ENCODE data around the gene MTNR1A.
"Not testable (repeated sequence)": the region's sequence is repeated elsewhere in the genome, so short reads cannot be mapped to it uniquely, and the experiment has no call there.

Gene MTNR1A

DNA sequence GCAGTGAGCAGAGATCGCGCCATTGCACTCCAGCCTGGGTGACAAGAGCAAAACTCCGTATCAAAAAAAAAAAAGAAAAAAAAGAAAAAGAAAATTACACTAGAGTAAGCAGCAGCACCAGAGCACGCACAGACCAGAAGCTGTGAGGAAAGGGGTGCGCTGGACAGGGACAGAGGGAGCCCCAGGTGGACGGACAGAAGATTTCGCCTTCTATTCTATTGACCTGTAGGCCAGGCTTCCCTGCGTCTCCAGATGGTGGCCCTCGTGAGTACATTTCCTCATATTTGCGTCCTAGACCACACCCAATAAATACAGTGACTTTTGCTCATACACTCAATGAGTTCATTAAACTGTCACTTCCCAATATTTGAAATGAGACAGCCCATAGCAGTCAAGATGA is 19.1 kb downstream of the MTNR1A start:
- no peak for TF ChIP-seq CTCF (IDR thresholded peaks at IDR 0.05; ENCODE audit: control insufficient read depth, extremely low read depth, insufficient read depth)
- H3K4me3 ChIP-seq (ENCODE audit: low read depth, low read length) = no peak overlapping the region
- DNase-seq (ENCODE audit: low read depth) = no peak

- no peak for TF ChIP-seq CTCF (IDR thresholded peaks at IDR 0.05; ENCODE audit: control insufficient read depth, extremely low read depth, insufficient read depth)
- no peak overlapping the region for H3K4me3 ChIP-seq (ENCODE audit: low read depth, low read length)
- no peak for DNase-seq (ENCODE audit: low read depth)
Observed at GRCh38 chr4:186534056-186534455, 21.3 kb downstream of the MTNR1A start.

DNA sequence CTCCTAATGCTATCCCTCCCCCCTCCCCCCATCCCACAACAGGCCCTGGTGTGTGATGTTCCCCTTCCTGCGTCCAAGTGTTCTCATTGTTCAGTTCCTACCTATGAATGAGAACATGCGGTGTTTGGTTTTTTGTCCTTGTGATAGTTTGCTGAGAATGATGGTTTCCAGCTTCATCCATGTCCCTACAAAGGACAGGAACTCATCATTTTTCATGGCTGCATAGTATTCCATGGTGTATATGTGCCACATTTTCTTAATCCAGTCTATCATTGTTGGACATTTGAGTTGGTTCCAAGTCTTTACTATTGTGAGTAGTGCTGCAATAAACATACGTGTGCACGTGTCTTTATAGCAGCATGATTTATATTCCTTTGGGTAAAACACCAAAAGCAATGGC is 31.4 kb downstream of the MTNR1A start:
- not testable (repeated sequence) for H3K4me3 ChIP-seq (ENCODE audit: low read depth, low read length)

GRCh38 chr4:186516287-186516686 is 39.1 kb downstream of the MTNR1A start:
- no peak overlapping the region for H3K4me3 ChIP-seq (ENCODE audit: low read depth, low read length)
- DNase-seq (ENCODE audit: low read depth) = no peak
- no peak for TF ChIP-seq CTCF (IDR thresholded peaks at IDR 0.05; ENCODE audit: control insufficient read depth, extremely low read depth, insufficient read depth)

More for the DNA sequence above, 31.4 kb downstream of the MTNR1A start:
- DNase-seq (ENCODE audit: low read depth) = not testable (repeated sequence)

DNA sequence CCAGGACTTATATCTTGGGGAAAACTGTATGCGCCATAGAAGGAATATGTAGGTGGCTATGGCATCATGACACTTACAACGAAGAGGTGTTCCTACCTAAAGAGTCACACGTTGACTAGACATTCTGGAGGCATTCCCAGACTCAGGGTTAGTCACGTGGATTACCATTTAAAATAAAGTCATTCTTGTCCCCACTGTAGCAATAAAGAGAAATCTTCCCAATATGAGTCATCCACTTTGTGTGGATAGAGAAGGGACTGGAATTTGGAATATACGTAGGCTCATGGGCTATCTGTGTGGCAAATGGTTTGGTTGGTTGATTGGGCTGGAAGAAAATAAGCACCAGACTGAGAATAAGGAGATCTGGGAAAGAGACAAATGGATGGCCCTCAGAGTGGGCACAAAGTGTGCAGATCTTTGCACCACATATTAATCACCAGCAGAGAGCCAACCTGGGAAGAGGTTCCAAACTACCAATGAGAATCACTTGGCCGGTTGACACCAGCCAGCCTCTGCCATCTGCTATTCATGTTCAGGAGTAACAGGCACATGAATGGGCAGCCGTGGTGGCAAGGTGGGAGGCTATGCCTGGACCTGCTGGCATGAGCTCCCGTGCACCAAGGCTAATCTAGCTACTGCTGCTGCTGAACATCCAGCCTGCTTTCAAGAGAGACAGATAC is 41.0 kb downstream of the MTNR1A start:
- no peak for TF ChIP-seq CTCF (IDR thresholded peaks at IDR 0.05; ENCODE audit: control insufficient read depth, extremely low read depth, insufficient read depth)
- DNase-seq (ENCODE audit: low read depth) = no peak
- no peak overlapping the region for H3K4me3 ChIP-seq (ENCODE audit: low read depth, low read length)

DNA sequence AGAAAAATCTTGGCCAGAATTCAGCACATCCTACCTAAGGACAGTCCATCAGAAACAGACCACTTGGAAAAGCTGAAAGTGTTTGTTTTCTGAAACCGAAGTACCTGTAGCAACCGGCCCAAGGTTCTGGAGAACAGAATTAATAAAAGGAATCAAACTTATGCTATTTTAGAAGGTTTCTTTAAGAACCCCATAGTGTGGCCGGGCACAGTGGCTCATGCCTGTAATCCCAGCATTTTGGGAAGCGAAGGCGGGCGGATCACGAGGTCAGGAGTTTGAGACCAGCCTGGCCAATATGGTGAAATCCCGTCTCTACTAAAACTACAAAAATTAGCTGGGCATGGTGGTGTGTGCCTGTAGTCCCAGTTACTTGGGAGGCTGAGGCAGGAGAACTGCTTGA is 50.6 kb downstream of the MTNR1A start:
- H3K4me3 ChIP-seq (ENCODE audit: low read depth, low read length); DNase-seq (ENCODE audit: low read depth): not testable (repeated sequence)

DNA sequence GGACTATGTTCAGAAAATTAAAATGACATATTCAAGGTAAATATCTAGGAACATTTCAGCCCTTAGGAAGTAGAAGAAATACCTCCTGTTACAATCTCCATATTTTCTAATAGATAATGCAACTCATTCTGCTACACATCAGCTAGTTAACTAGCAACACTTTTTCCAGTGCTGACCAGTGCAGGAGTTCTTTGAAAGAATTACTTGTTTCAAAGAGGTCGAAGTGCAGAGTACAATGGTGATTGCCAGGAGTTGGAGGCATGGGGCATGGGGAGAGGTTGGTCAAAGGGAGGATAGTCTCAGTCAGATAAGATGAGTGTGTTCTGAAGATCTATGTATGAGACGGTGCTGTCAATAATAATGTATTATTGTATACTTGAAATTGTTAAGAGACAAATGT is 53.1 kb downstream of the MTNR1A start:
- DNase-seq (ENCODE audit: low read depth) = no peak
- H3K4me3 ChIP-seq (ENCODE audit: low read depth, low read length) = no peak overlapping the region
- TF ChIP-seq CTCF (IDR thresholded peaks at IDR 0.05; ENCODE audit: control insufficient read depth, extremely low read depth, insufficient read depth) = no peak

DNA sequence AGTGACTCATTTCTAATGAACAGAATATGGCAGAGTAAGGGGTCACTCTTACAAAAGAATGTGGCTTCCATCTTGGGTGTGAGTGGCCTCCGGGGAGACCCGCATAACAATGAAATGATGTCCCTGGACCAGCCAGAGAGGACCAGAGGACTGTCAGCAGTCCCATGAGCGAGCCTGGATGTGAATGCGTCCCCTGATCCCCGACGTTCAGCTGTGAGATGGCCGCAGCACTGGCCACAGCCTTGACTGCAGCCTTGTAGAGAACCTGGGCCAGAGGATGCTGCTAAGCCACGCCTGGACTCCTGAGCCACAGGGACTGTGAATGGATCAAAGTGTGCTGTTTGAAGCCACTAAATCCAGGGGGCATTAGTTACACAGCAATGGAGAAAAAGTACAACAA is 53.8 kb downstream of the MTNR1A start:
- TF ChIP-seq CTCF (IDR thresholded peaks at IDR 0.05; ENCODE audit: control insufficient read depth, extremely low read depth, insufficient read depth) = no peak
- DNase-seq (ENCODE audit: low read depth) = no peak
- H3K4me3 ChIP-seq (ENCODE audit: low read depth, low read length) = no peak overlapping the region

Measured in LNCaP clone FGC (cell line).